Mesenteric fat pad (tissue), 1 donor: Measurements from ENCODE around the gene NKX3-2. TPM values are rescaled to one million over a fixed set of nuclear protein-coding genes. Genes with fewer than 3 reads are reported as not detected.
"Not testable (repeated sequence)": the region's sequence is repeated elsewhere in the genome, so short reads cannot be mapped to it uniquely, and the experiment has no call there.

Source experiments
- DNase-seq: peaks from one replicate; pipeline ENCODE4 v3.0.0-alpha.2; 2020; ENCODE audit warnings: low spot score
- long read RNA-seq: library from polyadenylated mRNA; unstranded; transcript quantifications from one replicate; pipeline ENCODE4 v2.0.0, GENCODE V29; 2020
- total RNA-seq: library from RNA; stranded (reverse); fragmentation: NEBNext Ultra II Directional; extraction: Animal tissue kit (Norgen Biotek cat#: 25700); gene quantifications from one replicate; pipeline ENCODE4 v1.2.1, GENCODE V29; 2021
- donor health status: DM: yes; HTN: yes; CAD: no.

NKX3-2 gene
- 1.3 TPM for total RNA-seq
- long read RNA-seq, partial matches to known transcripts = 1 of 1 reads
- long read RNA-seq, other reads (novel, unspliced or antisense) = 0 of 1 reads

DNA sequence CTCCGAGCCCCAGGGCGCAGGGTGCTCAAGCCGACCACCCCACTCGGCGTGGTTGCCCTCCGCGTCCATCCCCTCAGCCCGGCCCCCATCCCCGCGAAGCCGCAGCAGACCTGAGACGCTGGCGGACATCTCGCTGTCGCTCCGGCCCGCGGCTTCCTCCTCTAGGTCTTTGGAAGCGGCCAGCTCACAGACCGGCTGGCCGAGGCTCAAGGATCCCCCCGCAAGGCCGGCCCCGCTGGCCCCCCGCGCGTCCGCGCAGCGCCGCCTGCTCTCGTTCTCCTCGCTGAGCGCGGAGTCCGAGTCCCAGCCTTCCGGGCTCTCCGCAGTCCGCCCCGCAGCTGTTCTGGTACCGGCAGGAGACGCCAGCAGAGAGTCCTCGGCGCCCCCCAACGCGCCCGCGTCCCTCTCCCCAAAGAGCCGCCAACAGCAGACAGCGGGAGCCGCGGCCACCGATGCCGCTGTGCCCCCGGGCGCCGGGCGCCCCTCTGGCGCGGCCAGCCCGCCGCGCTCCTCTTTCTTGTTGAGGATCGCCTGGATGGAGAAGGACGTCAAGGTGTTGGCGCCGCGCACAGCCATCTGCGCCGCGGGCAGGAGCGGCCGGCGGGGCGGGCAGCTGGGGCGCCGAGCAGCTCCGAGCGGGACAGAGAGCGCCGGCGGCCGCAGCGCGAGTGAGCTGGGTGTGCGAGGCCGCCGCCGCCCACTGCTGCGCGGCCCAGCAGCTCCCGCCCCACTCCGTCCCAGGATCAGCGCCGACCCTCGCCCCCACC is at the start of gene NKX3-2:
Gene NKX3-2 (minus strand): TSS at position 670 of the 767 bp plus-strand sequence. CDS start 94 bp downstream, at position 576.
- peak; percentile 89 for DNase-seq

- DNase-seq = no peak
These were observed 47.9 kb upstream of the NKX3-2 start for GRCh38 chr4:13592220-13592619.

GRCh38 chr4:13590766-13591165 is 46.5 kb upstream of the NKX3-2 start:
- no peak for DNase-seq

DNA sequence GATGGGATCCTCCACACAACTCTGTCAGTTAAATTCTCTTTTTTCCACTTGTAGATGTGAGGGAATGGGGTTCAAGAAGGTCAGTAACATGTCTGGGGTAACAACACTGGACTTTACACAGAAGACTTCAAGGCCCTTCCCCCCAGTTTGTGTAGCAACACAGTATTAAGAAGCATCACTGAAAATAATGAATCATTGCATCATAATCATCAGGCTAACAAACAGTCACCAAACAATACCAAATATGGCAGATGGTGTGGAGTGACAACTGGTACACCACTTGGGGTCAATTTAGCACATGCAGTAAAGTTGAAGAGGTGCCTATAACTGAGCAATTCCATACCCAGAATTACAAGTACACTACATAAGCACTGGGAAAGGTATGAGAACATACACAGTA is 44.6 kb upstream of the NKX3-2 start:
- no peak for DNase-seq

- no peak for DNase-seq
These were observed 40.2 kb upstream of the NKX3-2 start for GRCh38 chr4:13584481-13584880.

- DNase-seq = no peak
These were observed 35.7 kb upstream of the NKX3-2 start for GRCh38 chr4:13580036-13580435.

- no peak for DNase-seq
These were observed 33.4 kb upstream of the NKX3-2 start for GRCh38 chr4:13577660-13578059.

GRCh38 chr4:13570916-13571315 is 26.6 kb upstream of the NKX3-2 start:
- DNase-seq = no peak

DNA sequence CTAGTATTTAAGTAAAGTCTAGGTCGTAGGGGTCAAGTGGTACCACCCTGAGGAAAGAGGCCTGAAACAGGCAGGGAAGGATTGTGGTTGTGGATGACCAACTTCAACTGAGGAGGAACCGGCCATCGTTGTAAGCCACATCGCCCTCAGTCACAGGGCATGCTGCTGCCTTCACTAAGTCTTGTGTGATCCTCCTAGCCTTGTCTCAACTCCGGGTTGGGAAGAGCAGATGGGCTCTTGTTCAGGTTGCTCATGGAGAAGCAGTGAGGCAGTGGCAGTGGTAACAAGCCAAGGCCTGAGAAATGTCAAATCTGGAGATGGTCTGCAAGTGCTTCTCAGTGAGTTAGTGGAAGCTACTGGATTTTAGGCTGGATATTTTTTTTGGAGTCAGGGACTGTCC is 22.8 kb upstream of the NKX3-2 start:
- no peak for DNase-seq

- DNase-seq = no peak
These were observed 18.6 kb upstream of the NKX3-2 start for GRCh38 chr4:13562876-13563275.

GRCh38 chr4:13561673-13562072 is 17.4 kb upstream of the NKX3-2 start:
- DNase-seq = no peak

GRCh38 chr4:13560111-13560510 is 15.8 kb upstream of the NKX3-2 start:
- not testable (repeated sequence) for DNase-seq

DNA sequence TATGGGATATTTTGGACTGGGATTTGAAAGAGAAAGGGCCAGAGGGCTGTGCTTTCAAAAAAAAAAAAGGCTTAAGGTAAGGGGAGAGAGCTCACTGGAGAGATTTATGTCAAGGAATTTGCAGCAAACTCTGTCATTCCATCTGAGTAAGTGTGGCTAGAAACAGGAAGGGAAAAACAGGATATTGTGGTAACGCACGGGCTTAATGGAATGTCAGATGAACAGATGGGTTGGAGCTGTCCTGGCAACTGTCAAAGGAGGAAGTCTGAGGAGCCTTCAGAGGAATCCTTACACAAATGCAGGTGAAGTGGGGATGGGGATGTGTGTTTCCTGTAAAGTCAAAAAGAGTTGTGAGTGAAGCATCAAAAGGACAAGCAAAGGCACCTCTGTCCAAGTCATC is 15.1 kb upstream of the NKX3-2 start:
- DNase-seq = no peak

GRCh38 chr4:13558881-13559280 is 14.6 kb upstream of the NKX3-2 start:
- no peak for DNase-seq

DNA sequence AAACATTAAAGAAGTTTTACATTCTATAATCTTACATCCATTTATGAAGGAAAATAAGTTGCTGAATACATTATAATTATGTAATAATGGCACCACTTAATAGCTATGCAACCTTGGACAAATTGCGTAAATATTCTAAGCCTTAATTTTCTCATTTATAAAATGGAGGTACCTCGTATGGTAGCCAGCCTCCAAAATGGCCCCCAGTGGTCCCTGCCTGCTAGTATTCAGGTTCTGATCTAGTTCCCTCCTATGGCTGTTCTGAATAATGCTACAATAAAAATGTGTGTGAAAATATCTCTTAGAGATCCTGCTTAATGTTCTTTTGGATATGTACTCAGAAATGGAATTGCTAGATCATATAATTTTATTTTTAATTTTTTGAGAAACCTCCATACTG is 11.0 kb upstream of the NKX3-2 start:
- no peak for DNase-seq

DNA sequence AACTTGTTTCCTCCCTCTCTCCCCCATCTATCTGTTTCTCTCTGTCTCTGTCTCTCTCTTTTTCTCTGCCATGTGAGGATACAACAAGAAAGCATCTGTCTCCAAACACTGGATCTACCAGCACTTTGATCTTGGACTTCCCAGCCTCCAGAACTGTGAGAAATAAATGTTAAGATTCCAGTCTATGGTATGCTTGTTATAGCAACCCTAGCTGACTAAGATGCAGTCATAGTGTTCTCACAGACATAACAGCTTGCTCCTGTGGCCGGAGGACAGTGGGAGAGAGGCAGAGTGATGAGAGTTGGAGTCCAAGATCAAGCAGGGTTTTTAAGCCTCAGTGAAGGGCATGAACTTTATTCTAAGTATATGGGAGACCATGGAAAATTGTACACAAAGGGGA is 8.8 kb upstream of the NKX3-2 start:
- no peak for DNase-seq

- DNase-seq = peak; percentile 71
These were observed 4.8 kb upstream of the NKX3-2 start for GRCh38 chr4:13548984-13549546.

- no peak for DNase-seq
These were observed 4.0 kb upstream of the NKX3-2 start for GRCh38 chr4:13548059-13548983.

DNA sequence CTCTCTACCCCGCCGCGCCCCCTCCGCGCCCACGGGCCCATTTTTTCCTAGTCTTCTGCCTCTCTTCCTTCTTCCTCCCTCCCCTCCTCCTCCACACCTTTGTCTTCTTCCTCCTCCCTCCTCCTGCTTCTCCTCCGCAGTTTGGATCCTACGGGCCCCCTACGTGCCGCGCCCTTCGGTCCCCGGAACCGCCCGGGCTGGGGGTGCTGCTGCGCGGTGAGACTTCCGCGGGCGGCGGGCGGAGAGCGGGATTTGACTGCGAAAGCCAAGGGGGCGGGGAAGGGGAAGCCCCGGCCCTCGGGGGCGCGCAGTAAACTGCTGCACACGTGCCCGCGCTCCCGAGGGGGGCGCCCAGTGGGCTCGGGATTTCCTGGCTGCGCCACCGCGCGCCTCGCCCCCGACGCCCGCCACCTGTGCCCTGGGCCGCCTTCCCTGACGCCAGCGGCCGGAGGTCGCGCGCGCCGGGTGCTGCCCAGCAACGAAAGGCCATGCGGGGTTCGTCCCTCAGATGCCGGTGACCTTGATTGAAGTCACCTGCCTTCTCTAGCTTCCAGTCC is 3.3 kb upstream of the NKX3-2 start:
- no peak for DNase-seq

DNA sequence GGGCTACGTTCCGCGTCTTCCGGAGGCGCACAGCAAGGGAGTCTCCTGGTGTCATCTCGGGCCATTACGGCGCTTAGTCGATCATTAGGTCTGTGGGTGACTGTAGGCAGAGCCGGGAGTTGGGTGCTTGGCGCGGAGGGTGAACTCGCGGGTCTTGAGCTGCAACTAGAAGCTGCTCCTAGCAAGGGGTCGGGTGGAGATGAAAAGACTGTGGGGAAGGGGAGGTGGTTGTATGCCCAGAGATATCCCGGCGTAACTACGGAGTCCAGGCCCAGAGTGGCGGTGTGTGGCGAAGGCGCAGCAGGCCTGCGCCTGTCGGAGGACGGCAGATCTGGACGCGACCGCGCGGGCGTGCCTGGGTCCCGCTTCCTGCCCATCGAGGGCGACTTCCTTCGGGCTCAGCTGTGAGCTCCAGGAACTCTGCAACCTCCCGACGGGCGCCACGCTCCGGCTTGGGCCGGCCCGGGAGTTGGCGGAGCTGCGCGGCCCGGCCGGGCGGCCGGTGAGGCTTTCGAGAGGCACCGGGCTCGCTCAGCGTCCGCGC is 2.7 kb upstream of the NKX3-2 start:
- DNase-seq = peak; percentile 88
